ENCODE results near the gene C9orf78. TPM values are rescaled to one million over a fixed set of nuclear protein-coding genes. Genes with fewer than 3 reads are reported as not detected.
A peak's percentile ranks its signal among the peaks of the same experiment; 100 is the strongest.

Gene C9orf78
- total and polyA plus RNA-seq, 8 donors, result 16.3 to 38.6 (median 19.0) TPM

- no peaks in the 10 kb centered on the region for H3K27me3 ChIP-seq
- H3K27ac ChIP-seq, result no peak overlapping the region
- H3K36me3 ChIP-seq, result peaks cover 0 to 36% (median 6%) of the 10 kb centered on the region in 3 donors
- DNase-seq, result peak in 1 of 6 donors; percentile 66
- no peak for FAIRE-seq
- WGBS, 2 donors, result 94 to 95% methylated on average over 31 of the region's 31 CpGs
- H3K4me3 ChIP-seq, result no peak overlapping the region
- intact Hi-C loops (cut with DNase I), result loop anchor here in 1 of 3 donors (10.0 kb wide), 2 partner anchors 185 to 355 kb away; no protein-coding TSS in a partner anchor
- TF ChIP-seq, protein P1, sequence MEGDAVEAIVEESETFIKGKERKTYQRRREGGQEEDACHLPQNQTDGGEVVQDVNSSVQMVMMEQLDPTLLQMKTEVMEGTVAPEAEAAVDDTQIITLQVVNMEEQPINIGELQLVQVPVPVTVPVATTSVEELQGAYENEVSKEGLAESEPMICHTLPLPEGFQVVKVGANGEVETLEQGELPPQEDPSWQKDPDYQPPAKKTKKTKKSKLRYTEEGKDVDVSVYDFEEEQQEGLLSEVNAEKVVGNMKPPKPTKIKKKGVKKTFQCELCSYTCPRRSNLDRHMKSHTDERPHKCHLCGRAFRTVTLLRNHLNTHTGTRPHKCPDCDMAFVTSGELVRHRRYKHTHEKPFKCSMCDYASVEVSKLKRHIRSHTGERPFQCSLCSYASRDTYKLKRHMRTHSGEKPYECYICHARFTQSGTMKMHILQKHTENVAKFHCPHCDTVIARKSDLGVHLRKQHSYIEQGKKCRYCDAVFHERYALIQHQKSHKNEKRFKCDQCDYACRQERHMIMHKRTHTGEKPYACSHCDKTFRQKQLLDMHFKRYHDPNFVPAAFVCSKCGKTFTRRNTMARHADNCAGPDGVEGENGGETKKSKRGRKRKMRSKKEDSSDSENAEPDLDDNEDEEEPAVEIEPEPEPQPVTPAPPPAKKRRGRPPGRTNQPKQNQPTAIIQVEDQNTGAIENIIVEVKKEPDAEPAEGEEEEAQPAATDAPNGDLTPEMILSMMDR (IDR thresholded peaks at IDR 0.05), result no peak
- H3K4me1 ChIP-seq, result peaks cover 0 to 6% (median 6%) of the 10 kb centered on the region in 3 donors
- no peaks in the 10 kb centered on the region for H3K9me3 ChIP-seq
- no peak for ATAC-seq
Observed at GRCh38 chr9:129879991-129880653, 45.0 kb upstream of the C9orf78 start.

GRCh38 chr9:129879103-129879699 is 44.1 kb upstream of the C9orf78 start:
- no peaks in the 10 kb centered on the region for H3K9me3 ChIP-seq
- H3K27me3 ChIP-seq, result no peaks in the 10 kb centered on the region
- H3K4me1 ChIP-seq, result peaks cover 0 to 6% (median 4%) of the 10 kb centered on the region in 3 donors
- intact Hi-C loops (cut with DNase I), result no loop called here
- no peak overlapping the region for H3K27ac ChIP-seq
- peaks cover 0 to 45% (median 13%) of the 10 kb centered on the region in 3 donors for H3K36me3 ChIP-seq
- H3K4me3 ChIP-seq, result no peak overlapping the region
- WGBS, 2 donors, result 91% methylated on average over 16 to 17 of the region's 17 CpGs
- ATAC-seq (no peak), DNase-seq (peak in 1 of 6 donors; percentile 76), FAIRE-seq (no peak)
- TF ChIP-seq, protein P1 (IDR thresholded peaks at IDR 0.05), result no peak

DNA sequence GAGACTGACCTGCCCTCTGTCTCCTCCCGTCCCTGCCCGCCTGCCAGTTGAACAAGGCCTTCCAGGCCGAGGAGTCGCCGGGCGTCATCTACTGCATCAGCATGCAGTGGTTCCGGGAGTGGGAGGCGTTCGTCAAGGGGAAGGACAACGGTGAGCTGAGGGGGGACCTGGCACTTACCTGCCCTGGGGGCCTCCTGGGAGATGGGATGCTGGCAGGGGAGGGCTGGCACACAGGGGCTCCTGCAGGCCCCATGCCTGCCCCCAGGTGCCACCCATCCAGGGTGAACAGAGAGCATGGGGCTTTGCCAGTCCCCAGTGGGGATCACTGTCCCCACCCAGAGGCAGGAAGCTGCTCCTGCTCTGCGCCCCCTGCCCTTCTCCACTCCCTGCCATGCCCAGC is 43.2 kb upstream of the C9orf78 start:
- H3K4me3 ChIP-seq, result no peak overlapping the region
- ATAC-seq, result no peak
- intact Hi-C loops (cut with DNase I), result no loop called here
- H3K27ac ChIP-seq, result no peak overlapping the region
- 92 to 94% methylated on average over 11 of the region's 11 CpGs for WGBS, 2 donors
- H3K9me3 ChIP-seq, result no peaks in the 10 kb centered on the region
- no peaks in the 10 kb centered on the region for H3K4me1 ChIP-seq
- TF ChIP-seq, protein P1 (IDR thresholded peaks at IDR 0.05), result no peak
- no peaks in the 10 kb centered on the region for H3K27me3 ChIP-seq
- no peak for FAIRE-seq
- H3K36me3 ChIP-seq, result peaks cover 0 to 54% (median 13%) of the 10 kb centered on the region in 3 donors
- peak in 1 of 6 donors; percentile 70 for DNase-seq

GRCh38 chr9:129876815-129877214 is 41.7 kb upstream of the C9orf78 start:
- intact Hi-C loops (cut with DNase I), result no loop called here
- 90% methylated on average over 7 of the region's 7 CpGs for WGBS, 2 donors
- H3K36me3 ChIP-seq, result peaks cover 0 to 54% (median 13%) of the 10 kb centered on the region in 3 donors

More at GRCh38 chr9:129876815-129877214, 41.7 kb upstream of the C9orf78 start:
- Histone ChIP-seq H3K27ac (no peak overlapping the region), H3K4me3 (no peak overlapping the region), H3K27me3 (no peaks in the 10 kb centered on the region), H3K9me3 (no peaks in the 10 kb centered on the region), H3K4me1 (no peaks in the 10 kb centered on the region)
- no peak for ATAC-seq
- FAIRE-seq, result no peak
- DNase-seq, result no peak
- TF ChIP-seq, protein P1 (IDR thresholded peaks at IDR 0.05), result no peak

Data from pancreas (tissue), 10 donors.